Upper lobe of right lung (tissue), 1 donor: Measurements from ENCODE around the gene GPR78. TPM values are rescaled to one million over a fixed set of nuclear protein-coding genes. Genes with fewer than 3 reads are reported as not detected.

ENCODE experiments used
- ATAC-seq: fragments of 200-7000 bp; cut with Tn5 transposase; one replicate; pipeline ENCODE4 v1.9.1; 2020; ENCODE audit warnings: mild to moderate bottlenecking, moderate library complexity
- DNase-seq: peaks from one replicate; pipeline ENCODE4 v3.0.0-alpha.2; 2020
- H3K27ac ChIP-seq: fragments of 200-600 bp; one replicate; pipeline ENCODE4 v1.8.0; 2022
- H3K27me3 ChIP-seq: fragments of 200-600 bp; one replicate; pipeline ENCODE4 v1.8.0; 2022; ENCODE audit warnings: mild to moderate bottlenecking
- H3K36me3 ChIP-seq: fragments of 200-600 bp; one replicate; pipeline ENCODE4 v1.8.0; 2022
- H3K4me1 ChIP-seq: fragments of 200-600 bp; one replicate; pipeline ENCODE4 v1.8.0; 2022
- H3K4me3 ChIP-seq: fragments of 200-600 bp; one replicate; pipeline ENCODE4 v1.8.0; 2022; ENCODE audit warnings: mild to moderate bottlenecking
- H3K9me3 ChIP-seq: fragments of 200-600 bp; one replicate; pipeline ENCODE4 v1.8.0; 2022
- intact Hi-C: fragments of 100-400 bp; cut with DNase I; formaldehyde crosslinking; loops from one replicate; pipeline ENCODE4 v1.11.0; 2022
- total RNA-seq: library from RNA; stranded (reverse); fragmentation: NEBNext Ultra II Directional; extraction: Animal tissue kit (Norgen Biotek cat#: 25700); gene quantifications from one replicate; pipeline ENCODE4 v1.2.1, GENCODE V29; 2021
- TF ChIP-seq, protein P1 (sequence below): fragments of 200-600 bp; IDR thresholded peaks from one replicate; pipeline ENCODE4 v1.8.0; 2022; ENCODE audit warnings: antibody characterized with exemption
- donor health status: DM: no; HTN: yes; CAD: no; lungs with severe emphysema.

GPR78 gene
- total RNA-seq, 1 donor from 2014 or later: 0.23 TPM

- intact Hi-C loops: no loop called here
- H3K36me3 ChIP-seq: no peaks in the 10 kb centered on the region
- no peaks in the 10 kb centered on the region for H3K4me1 ChIP-seq
- no peak overlapping the region for H3K4me3 ChIP-seq
- TF ChIP-seq, protein P1, sequence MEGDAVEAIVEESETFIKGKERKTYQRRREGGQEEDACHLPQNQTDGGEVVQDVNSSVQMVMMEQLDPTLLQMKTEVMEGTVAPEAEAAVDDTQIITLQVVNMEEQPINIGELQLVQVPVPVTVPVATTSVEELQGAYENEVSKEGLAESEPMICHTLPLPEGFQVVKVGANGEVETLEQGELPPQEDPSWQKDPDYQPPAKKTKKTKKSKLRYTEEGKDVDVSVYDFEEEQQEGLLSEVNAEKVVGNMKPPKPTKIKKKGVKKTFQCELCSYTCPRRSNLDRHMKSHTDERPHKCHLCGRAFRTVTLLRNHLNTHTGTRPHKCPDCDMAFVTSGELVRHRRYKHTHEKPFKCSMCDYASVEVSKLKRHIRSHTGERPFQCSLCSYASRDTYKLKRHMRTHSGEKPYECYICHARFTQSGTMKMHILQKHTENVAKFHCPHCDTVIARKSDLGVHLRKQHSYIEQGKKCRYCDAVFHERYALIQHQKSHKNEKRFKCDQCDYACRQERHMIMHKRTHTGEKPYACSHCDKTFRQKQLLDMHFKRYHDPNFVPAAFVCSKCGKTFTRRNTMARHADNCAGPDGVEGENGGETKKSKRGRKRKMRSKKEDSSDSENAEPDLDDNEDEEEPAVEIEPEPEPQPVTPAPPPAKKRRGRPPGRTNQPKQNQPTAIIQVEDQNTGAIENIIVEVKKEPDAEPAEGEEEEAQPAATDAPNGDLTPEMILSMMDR: no peak
- no peaks in the 10 kb centered on the region for H3K9me3 ChIP-seq
- H3K27me3 ChIP-seq: no peaks in the 10 kb centered on the region
- DNase-seq (no peak), ATAC-seq (no peak)
- H3K27ac ChIP-seq: no peak overlapping the region
Measured at GRCh38 chr4:8615366-8615765, 35.2 kb downstream of the GPR78 start.

GRCh38 chr4:8615921-8616787 is 36.0 kb downstream of the GPR78 start:
- Histone ChIP-seq H3K9me3 (no peaks in the 10 kb centered on the region), H3K27ac (no peak overlapping the region), H3K27me3 (no peaks in the 10 kb centered on the region), H3K4me1 (no peaks in the 10 kb centered on the region), H3K4me3 (no peak overlapping the region), H3K36me3 (no peaks in the 10 kb centered on the region)
- DNase-seq (no peak), ATAC-seq (no peak)
- TF ChIP-seq, protein P1: no peak
- intact Hi-C loops: no loop called here

DNA sequence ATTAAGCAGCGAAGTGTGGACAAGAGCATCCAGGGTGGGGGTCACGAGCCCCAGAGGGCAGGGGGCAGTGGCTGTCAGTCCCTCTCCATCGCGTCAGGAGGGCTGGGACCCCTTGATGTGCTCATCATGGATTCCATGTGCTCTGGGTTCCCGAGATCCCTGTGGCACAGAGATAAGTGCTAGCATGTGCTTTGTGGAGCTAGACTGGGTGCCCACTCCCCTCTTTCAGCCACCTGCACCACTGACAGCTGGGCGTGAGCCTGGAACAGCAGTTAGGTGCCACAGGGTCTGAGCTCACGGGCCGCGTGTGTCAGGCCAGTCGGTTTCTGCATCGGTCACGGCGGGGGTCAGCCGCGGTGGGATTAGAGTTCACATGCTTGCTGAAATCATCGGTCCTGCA is 36.6 kb downstream of the GPR78 start:
- H3K4me3 ChIP-seq: no peak overlapping the region
- DNase-seq: no peak
- ATAC-seq: no peak

DNA sequence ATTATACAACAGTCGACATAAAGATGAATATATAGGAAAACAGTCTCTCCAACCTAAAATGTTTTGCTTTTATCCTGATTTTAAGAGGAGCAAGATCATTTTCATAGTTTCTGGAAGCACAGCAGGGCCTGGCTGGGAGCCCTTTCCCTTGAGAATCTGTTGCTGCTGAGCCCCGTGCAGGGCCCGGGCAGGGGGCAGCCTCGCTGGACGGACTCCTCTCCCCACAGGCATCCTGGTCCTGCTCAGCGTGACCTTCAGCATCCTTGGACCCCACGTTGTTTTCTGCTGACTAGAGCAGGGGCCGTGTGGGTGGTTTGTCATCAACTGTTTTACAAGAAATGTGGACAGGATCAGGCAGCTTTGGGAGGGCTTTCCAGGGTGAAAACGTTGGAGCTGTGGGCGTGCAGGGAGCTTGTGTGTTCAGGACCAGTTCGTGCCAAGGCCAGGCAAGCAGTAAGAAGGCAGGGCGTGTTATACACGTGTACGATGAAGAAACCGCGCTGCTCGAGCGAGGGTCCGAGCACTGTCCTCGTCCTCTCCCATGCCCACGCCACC is 37.4 kb downstream of the GPR78 start:
- TF ChIP-seq, protein P1: no peak
- Histone ChIP-seq H3K4me3 (no peak overlapping the region), H3K27ac (no peak overlapping the region), H3K9me3 (no peaks in the 10 kb centered on the region), H3K4me1 (no peaks in the 10 kb centered on the region), H3K36me3 (no peaks in the 10 kb centered on the region), H3K27me3 (no peaks in the 10 kb centered on the region)
- intact Hi-C loops: no loop called here
- DNase-seq (no peak), ATAC-seq (no peak)

More for the DNA sequence above, 36.6 kb downstream of the GPR78 start:
- H3K36me3 ChIP-seq: no peaks in the 10 kb centered on the region
- no peak overlapping the region for H3K27ac ChIP-seq
- H3K4me1 ChIP-seq: no peaks in the 10 kb centered on the region
- no peaks in the 10 kb centered on the region for H3K9me3 ChIP-seq
- no peaks in the 10 kb centered on the region for H3K27me3 ChIP-seq
- intact Hi-C loops: no loop called here
- TF ChIP-seq, protein P1: no peak

DNA sequence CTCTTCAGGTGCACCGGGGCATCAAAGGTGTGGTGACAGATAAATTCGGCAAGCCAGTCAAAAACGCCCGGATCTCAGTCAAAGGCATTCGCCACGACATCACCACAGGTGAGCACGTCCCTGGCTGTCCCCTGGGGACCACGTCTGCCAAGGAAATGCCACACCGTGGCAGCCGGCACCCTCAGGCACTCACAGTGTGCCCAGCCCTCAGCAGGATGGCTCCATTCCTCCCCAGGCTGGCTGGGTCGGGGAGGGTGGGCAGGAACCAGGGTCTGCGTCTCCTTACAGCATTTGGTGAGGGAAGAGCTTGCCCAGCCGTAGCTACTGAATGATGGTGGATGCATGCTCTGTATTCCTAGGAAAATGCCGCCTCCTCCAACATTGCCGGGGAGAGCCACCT is 38.2 kb downstream of the GPR78 start:
- Histone ChIP-seq H3K4me1 (no peaks in the 10 kb centered on the region), H3K36me3 (no peaks in the 10 kb centered on the region), H3K4me3 (no peak overlapping the region), H3K27me3 (no peaks in the 10 kb centered on the region), H3K9me3 (no peaks in the 10 kb centered on the region), H3K27ac (no peak overlapping the region)
- TF ChIP-seq, protein P1: no peak
- intact Hi-C loops: no loop called here
- DNase-seq (no peak), ATAC-seq (no peak)
